Kidney (tissue), 14 donors: Measurements from ENCODE around the gene MAFG. TPM values are rescaled to one million over a fixed set of nuclear protein-coding genes. Genes with fewer than 3 reads are reported as not detected.

ENCODE experiments used
- DNase-seq, 5 donors: peaks; one replicate each; pipeline ENCODE4 v3.0.0-alpha.2; 2013 to 2020
- FAIRE-seq: peaks from 2 replicates; lab custom pipeline; 2012; peaks lifted over from hg19 to GRCh38; lab: Jason Lieb, UNC
- H3K27ac ChIP-seq, 2 donors: one replicate each; pipeline ENCODE4 v1.7.0; 2013; ENCODE audit warnings: low read depth in 2 of 2, low read length in 2 of 2, inconsistent platforms in 1 of 2
- H3K27me3 ChIP-seq: one replicate; pipeline ENCODE4 v1.7.1; 2013; ENCODE audit warnings: low read length, inconsistent platforms; ENCODE audit not compliant: control insufficient read depth, insufficient read depth
- H3K36me3 ChIP-seq, 3 donors: one replicate each; pipeline versions ENCODE4 v1.7.0 to v1.7.1; 2013; ENCODE audit warnings: low read length in 3 of 3, control low read depth in 1 of 3, inconsistent platforms in 1 of 3; ENCODE audit not compliant: insufficient read depth in 3 of 3, control insufficient read depth in 2 of 3
- H3K4me1 ChIP-seq, 3 donors: one replicate each; pipeline versions ENCODE4 v1.7.0 to v1.7.1; 2013; ENCODE audit warnings: low read length in 3 of 3, inconsistent platforms in 1 of 3, low read depth in 1 of 3; ENCODE audit not compliant: control insufficient read depth in 2 of 3, insufficient read depth in 2 of 3
- H3K4me3 ChIP-seq, 3 donors: one replicate each; pipeline versions ENCODE4 v1.7.0 to v1.8.1; 2013; ENCODE audit warnings: low read length in 3 of 3, control low read depth in 1 of 3, inconsistent platforms in 1 of 3
- H3K9ac ChIP-seq, 3 donors: one replicate each; pipeline versions ENCODE4 v1.7.0 to v1.7.1; 2013; ENCODE audit warnings: low read length in 3 of 3, control low read depth in 1 of 3, inconsistent platforms in 1 of 3
- H3K9me3 ChIP-seq, 3 donors: one replicate each; pipeline versions ENCODE4 v1.7.0 to v1.7.1; 2013; ENCODE audit warnings: low read length in 3 of 3, control low read depth in 1 of 3, inconsistent platforms in 1 of 3; ENCODE audit not compliant: control insufficient read depth in 2 of 3, insufficient read depth in 1 of 3
- CTCF ChIP-seq: IDR thresholded peaks from 3 replicates; pipeline ENCODE4 v1.5.1; 2012; ENCODE audit warnings: mild to moderate bottlenecking, moderate library complexity, borderline replicate concordance; ENCODE audit not compliant: insufficient read depth; ENCODE audit errors: extremely low read depth
- intact Hi-C: fragments of 100-400 bp; cut with DNase I; formaldehyde crosslinking; loops from one replicate; pipeline ENCODE4 v1.11.1; 2022
- polyA plus RNA-seq: library from polyadenylated mRNA; stranded (reverse); fragments of 350-450 nt; fragmentation: Illumina TruSeq; extraction: RNeasy Lipid Tissue Mini Kit (QIAGEN cat#74804); gene quantifications from one replicate; pipeline ENCODE4 v1.2.3, GENCODE V29; 2014; ENCODE audit warnings: low read depth, low replicate concordance; ENCODE audit not compliant: insufficient read depth
- total RNA-seq: library from RNA; stranded (reverse); fragmentation: NEBNext Ultra II Directional; extraction: Animal tissue kit (Norgen Biotek cat#: 25700); gene quantifications from one replicate; pipeline ENCODE4 v1.2.1, GENCODE V29; 2021
- donor health status: control.
- donor health status: control.
- donor health status: control.
- donor health status: control.
- donor health status: control.
- donor health status: DM: yes; HTN: yes; CAD: no.
- donor health status: Normal renal cell carcinoma (clear cell type).

The MAFG gene
- total and polyA plus RNA-seq, 2 donors from 2014 or later: 8.3 to 18.2 TPM

- Histone ChIP-seq H3K27me3 (peaks cover 13% of the 10 kb centered on the region), H3K4me3 (no peak within 1 kb of the TSS)
- peak in 1 of 5 donors; percentile 64 for DNase-seq
Observed at GRCh38 chr17:81961087-81961511, 33.6 kb upstream of the MAFG start, which contains the start of gene NOTUM. TSS of gene NOTUM (minus strand) at chr17:81961187. CDS start at chr17:81960909, 278 bp downstream.

GRCh38 chr17:81960130-81960958 lies 32.8 kb upstream of the MAFG start:
- Histone ChIP-seq H3K4me1 (peaks cover 0 to 3% (median 0%) of the 10 kb centered on the region in 3 donors), H3K9ac (no peak overlapping the region), H3K4me3 (no peak overlapping the region), H3K9me3 (no peaks in the 10 kb centered on the region), H3K27me3 (peaks cover 13% of the 10 kb centered on the region), H3K36me3 (no peaks in the 10 kb centered on the region), H3K27ac (no peak overlapping the region)
- intact Hi-C loops: loop anchor here (10.0 kb wide), 1 partner anchor 54 kb away; no protein-coding TSS in a partner anchor
- TF ChIP-seq CTCF: no peak
- peak in 1 of 5 donors; percentile 76 for DNase-seq
- FAIRE-seq: no peak

More at GRCh38 chr17:81961087-81961511, 33.6 kb upstream of the MAFG start, which contains the start of gene NOTUM:
- Histone ChIP-seq H3K9ac (no peak within 1 kb of the TSS), H3K36me3 (no peaks in the 10 kb centered on the region), H3K27ac (no peak within 1 kb of the TSS), H3K4me1 (peaks cover 0 to 3% (median 0%) of the 10 kb centered on the region in 3 donors), H3K9me3 (no peaks in the 10 kb centered on the region)
- TF ChIP-seq CTCF: no peak
- intact Hi-C loops: loop anchor here (10.0 kb wide), 1 partner anchor 54 kb away; no protein-coding TSS in a partner anchor
- FAIRE-seq: no peak

- Histone ChIP-seq H3K27ac (no peak overlapping the region), H3K36me3 (no peaks in the 10 kb centered on the region), H3K4me1 (peaks cover 0 to 3% (median 0%) of the 10 kb centered on the region in 3 donors), H3K9ac (no peak overlapping the region), H3K4me3 (no peak overlapping the region), H3K9me3 (no peaks in the 10 kb centered on the region), H3K27me3 (peaks cover 13% of the 10 kb centered on the region)
- FAIRE-seq: no peak
- peak; percentile 55 to 86 (median 80) for DNase-seq
- intact Hi-C loops: loop anchor here (10.0 kb wide), 1 partner anchor 55 kb away; no protein-coding TSS in a partner anchor
- TF ChIP-seq CTCF: peak; percentile 98
Observed at GRCh38 chr17:81959362-81960129, 32.0 kb upstream of the MAFG start.
